ENCODE results near the gene SAMD14. TPM values are rescaled to one million over a fixed set of nuclear protein-coding genes. Genes with fewer than 3 reads are reported as not detected.

The SAMD14 gene
- total RNA-seq, 2 experiments from 2014 or later: 0.59 TPM; not detected in 1

- Histone ChIP-seq H3K9me2 (ENCODE audit: insufficient read depth, low read length) (no peaks in the 10 kb centered on the region), H3K4me2 (ENCODE audit: low read length) (no peak overlapping the region), H3K36me3 (ENCODE audit: insufficient read depth, low read length) (peaks cover 97% of the 10 kb centered on the region), H4K20me1 (ENCODE audit: insufficient read depth, low read length) (no peaks in the 10 kb centered on the region), H3K4me3 (ENCODE audit: low read depth, low read length, poor library complexity, severe bottlenecking) (no peak overlapping the region), H3K4me1 (ENCODE audit: insufficient read depth, low read length, poor library complexity, severe bottlenecking) (peaks cover 15% of the 10 kb centered on the region), H3K27ac (ENCODE audit: low read depth, low read length, poor library complexity, severe bottlenecking) (no peak overlapping the region), H2AFZ (ENCODE audit: low read length) (no peak overlapping the region), H3K79me2 (ENCODE audit: insufficient read depth, low read depth, low read length) (no peaks in the 10 kb centered on the region), H3K9me3 (ENCODE audit: low read length) (no peaks in the 10 kb centered on the region)
- no TSS peak for BruUV-seq (replicated peaks)
- intact Hi-C loops (cut with micrococcal nuclease; ENCODE audit: unreplicated experiment): no loop called here
- no peak for TF ChIP-seq EZH2phosphoT487 (IDR thresholded peaks at IDR 0.05; ENCODE audit: borderline replicate concordance, low read depth, low read length)
- no peak for TF ChIP-seq CTCF (conservative IDR thresholded peaks at IDR 0.05; ENCODE audit: low read length)
- ChIA-PET POLR2A (no interaction called here), CTCF (ENCODE audit: unreplicated experiment) (interaction anchor here (1.2 kb wide), 1 partner anchor 30 kb away, joined by 6 read pairs; no protein-coding TSS in a partner anchor)
- DNase-seq (ENCODE audit: low spot score): no peak
Observed at GRCh38 chr17:50139185-50139783, 9.3 kb upstream of the SAMD14 start.

GRCh38 chr17:50137042-50137441, 7.1 kb upstream of the SAMD14 start:
- no peak overlapping the region for H3K4me3 ChIP-seq (ENCODE audit: low read depth, low read length, poor library complexity, severe bottlenecking)
- no peak for TF ChIP-seq CTCF (conservative IDR thresholded peaks at IDR 0.05; ENCODE audit: low read length)
- TF ChIP-seq EZH2phosphoT487 (IDR thresholded peaks at IDR 0.05; ENCODE audit: borderline replicate concordance, low read depth, low read length): no peak
- H3K4me2 ChIP-seq (ENCODE audit: low read length): no peak overlapping the region
- peaks cover 97% of the 10 kb centered on the region for H3K36me3 ChIP-seq (ENCODE audit: insufficient read depth, low read length)
- H3K27ac ChIP-seq (ENCODE audit: low read depth, low read length, poor library complexity, severe bottlenecking): no peak overlapping the region
- ChIA-PET POLR2A (interaction anchor here (0.6 kb wide), 1 partner anchor 11 kb away, joined by 5 read pairs; no protein-coding TSS in a partner anchor), CTCF (ENCODE audit: unreplicated experiment) (interaction anchor here (1.1 kb wide), 1 partner anchor 9 kb away, joined by 3 read pairs; no protein-coding TSS in a partner anchor)
- peaks cover 11% of the 10 kb centered on the region for H3K4me1 ChIP-seq (ENCODE audit: insufficient read depth, low read length, poor library complexity, severe bottlenecking)
- H3K9me2 ChIP-seq (ENCODE audit: insufficient read depth, low read length): no peaks in the 10 kb centered on the region
- intact Hi-C loops (cut with micrococcal nuclease; ENCODE audit: unreplicated experiment): no loop called here
- no TSS peak for BruUV-seq (replicated peaks)
- H3K9me3 ChIP-seq (ENCODE audit: low read length): no peaks in the 10 kb centered on the region
- H4K20me1 ChIP-seq (ENCODE audit: insufficient read depth, low read length): no peaks in the 10 kb centered on the region
- no peak for DNase-seq (ENCODE audit: low spot score)
- H2AFZ ChIP-seq (ENCODE audit: low read length): no peak overlapping the region
- no peaks in the 10 kb centered on the region for H3K79me2 ChIP-seq (ENCODE audit: insufficient read depth, low read depth, low read length)

GRCh38 chr17:50136096-50136687, 6.2 kb upstream of the SAMD14 start:
- no TSS peak for BruUV-seq (replicated peaks)
- no peaks in the 10 kb centered on the region for H3K79me2 ChIP-seq (ENCODE audit: insufficient read depth, low read depth, low read length)
- H4K20me1 ChIP-seq (ENCODE audit: insufficient read depth, low read length): no peaks in the 10 kb centered on the region
- H3K4me3 ChIP-seq (ENCODE audit: low read depth, low read length, poor library complexity, severe bottlenecking): no peak overlapping the region
- no peak overlapping the region for H3K4me2 ChIP-seq (ENCODE audit: low read length)
- ChIA-PET POLR2A (interaction anchor here (0.6 kb wide), 1 partner anchor 10 kb away, joined by 5 read pairs; no protein-coding TSS in a partner anchor), CTCF (ENCODE audit: unreplicated experiment) (interaction anchor here (1.1 kb wide), 1 partner anchor 10 kb away, joined by 3 read pairs; no protein-coding TSS in a partner anchor)
- H3K36me3 ChIP-seq (ENCODE audit: insufficient read depth, low read length): peaks cover 89% of the 10 kb centered on the region
- no peak overlapping the region for H2AFZ ChIP-seq (ENCODE audit: low read length)
- H3K4me1 ChIP-seq (ENCODE audit: insufficient read depth, low read length, poor library complexity, severe bottlenecking): peaks cover 11% of the 10 kb centered on the region
- intact Hi-C loops (cut with micrococcal nuclease; ENCODE audit: unreplicated experiment): no loop called here
- TF ChIP-seq CTCF (conservative IDR thresholded peaks at IDR 0.05; ENCODE audit: low read length) (no peak), EZH2phosphoT487 (IDR thresholded peaks at IDR 0.05; ENCODE audit: borderline replicate concordance, low read depth, low read length) (no peak)
- no peak for DNase-seq (ENCODE audit: low spot score)
- H3K9me2 ChIP-seq (ENCODE audit: insufficient read depth, low read length): no peaks in the 10 kb centered on the region
- H3K27ac ChIP-seq (ENCODE audit: low read depth, low read length, poor library complexity, severe bottlenecking): no peak overlapping the region
- no peaks in the 10 kb centered on the region for H3K9me3 ChIP-seq (ENCODE audit: low read length)

Measured in OCI-LY7 (cell line).